GM18861 (cell line): ENCODE results near the gene CCL11.

ENCODE experiments used
- ATAC-seq: cut with Tn5 transposase; IDR thresholded peaks from one replicate; pipeline ENCODE4 v1.9.1; 2021; ENCODE audit not compliant: unreplicated experiment

Gene CCL11

GRCh38 chr17:34285286-34285792 is at the start of gene CCL11:
Gene CCL11 (plus strand): TSS chr17:34285742. CDS start chr17:34285809, 67 bp downstream.
- ATAC-seq: no peak

- ATAC-seq: no peak
These were observed 49.2 kb upstream of the CCL11 start for GRCh38 chr17:34236281-34236892.

- ATAC-seq: no peak
These were observed 48.1 kb upstream of the CCL11 start for GRCh38 chr17:34237458-34237857.

- ATAC-seq: no peak
These were observed 44.5 kb upstream of the CCL11 start for GRCh38 chr17:34241062-34241461.

- no peak for ATAC-seq
These were observed 42.8 kb upstream of the CCL11 start for GRCh38 chr17:34242587-34243363.

- no peak for ATAC-seq
These were observed 41.9 kb upstream of the CCL11 start for GRCh38 chr17:34243364-34244320.

- no peak for ATAC-seq
These were observed 40.1 kb upstream of the CCL11 start for GRCh38 chr17:34245351-34245905.

- no peak for ATAC-seq
These were observed 39.1 kb upstream of the CCL11 start for GRCh38 chr17:34246446-34246845.

- ATAC-seq: no peak
These were observed 38.7 kb upstream of the CCL11 start for GRCh38 chr17:34246881-34247280.

GRCh38 chr17:34248511-34249024 is 37.0 kb upstream of the CCL11 start:
- no peak for ATAC-seq

GRCh38 chr17:34249061-34249460 is 36.5 kb upstream of the CCL11 start:
- no peak for ATAC-seq

- ATAC-seq: no peak
These were observed 36.1 kb upstream of the CCL11 start for GRCh38 chr17:34249478-34249877.

- ATAC-seq: no peak
These were observed 34.4 kb upstream of the CCL11 start for GRCh38 chr17:34251186-34251585.

- peak; percentile 62 for ATAC-seq
These were observed 33.5 kb upstream of the CCL11 start for GRCh38 chr17:34252095-34252443.

GRCh38 chr17:34252444-34253138 is 33.0 kb upstream of the CCL11 start:
- no peak for ATAC-seq

GRCh38 chr17:34253139-34253525 is 32.4 kb upstream of the CCL11 start:
- ATAC-seq: no peak

- ATAC-seq: no peak
These were observed 31.4 kb upstream of the CCL11 start for GRCh38 chr17:34254146-34254545.

GRCh38 chr17:34254651-34255380 is 30.7 kb upstream of the CCL11 start, which contains the start of gene CCL2:
Gene CCL2 (plus strand): TSS chr17:34255285. CDS start chr17:34255350, 65 bp downstream.
- no peak for ATAC-seq

- ATAC-seq: no peak
These were observed 30.2 kb upstream of the CCL11 start for GRCh38 chr17:34255381-34255732.

GRCh38 chr17:34255841-34256240 is 29.7 kb upstream of the CCL11 start:
- no peak for ATAC-seq
